ENCODE measurements around the gene BTN3A1. TPM values are rescaled to one million over a fixed set of nuclear protein-coding genes. Genes with fewer than 3 reads are reported as not detected.
A peak's percentile ranks its signal among the peaks of the same experiment; 100 is the strongest.
"Not testable (repeated sequence)": the region's sequence is repeated elsewhere in the genome, so short reads cannot be mapped to it uniquely, and the experiment has no call there.

Gene BTN3A1
- 10 to 100 TPM; 26.7 to 59.2 (median 28.0) TPM for polyA plus RNA-seq (ENCODE audit: insufficient read length in 4 of 4)

- DNase-seq (ENCODE audit: low read depth in 4 of 4, low spot score in 3 of 4), result peak; percentile 50 to 79 (median 72)
Observed at GRCh38 chr6:26401987-26402658, at the start of gene BTN3A1. Gene BTN3A1, plus strand, starts transcription at chr6:26402275. Its CDS starts 3,289 bp downstream, at chr6:26405564.

GRCh38 chr6:26352315-26352714 lies 49.8 kb upstream of the BTN3A1 start:
- no peak for DNase-seq (ENCODE audit: low read depth in 4 of 4, low spot score in 3 of 4)

GRCh38 chr6:26354162-26354561 lies 47.9 kb upstream of the BTN3A1 start:
- no peak for DNase-seq (ENCODE audit: low read depth in 4 of 4, low spot score in 3 of 4)

- DNase-seq (ENCODE audit: low read depth in 4 of 4, low spot score in 3 of 4), result no peak
Observed at GRCh38 chr6:26355366-26355765, 46.7 kb upstream of the BTN3A1 start.

- DNase-seq (ENCODE audit: low read depth in 4 of 4, low spot score in 3 of 4), result not testable (repeated sequence)
Observed at GRCh38 chr6:26357543-26357942, 44.5 kb upstream of the BTN3A1 start.

GRCh38 chr6:26358511-26358981 lies 43.5 kb upstream of the BTN3A1 start:
- no peak for DNase-seq (ENCODE audit: low read depth in 4 of 4, low spot score in 3 of 4)

GRCh38 chr6:26359765-26360164 lies 42.3 kb upstream of the BTN3A1 start:
- DNase-seq (ENCODE audit: low read depth in 4 of 4, low spot score in 3 of 4), result no peak

- no peak for DNase-seq (ENCODE audit: low read depth in 4 of 4, low spot score in 3 of 4)
Observed at GRCh38 chr6:26360451-26361416, 41.3 kb upstream of the BTN3A1 start.

- no peak for DNase-seq (ENCODE audit: low read depth in 4 of 4, low spot score in 3 of 4)
Observed at GRCh38 chr6:26361544-26361943, 40.5 kb upstream of the BTN3A1 start.

- no peak for DNase-seq (ENCODE audit: low read depth in 4 of 4, low spot score in 3 of 4)
Observed at GRCh38 chr6:26362093-26362835, 39.8 kb upstream of the BTN3A1 start.

GRCh38 chr6:26362836-26363220 lies 39.2 kb upstream of the BTN3A1 start:
- no peak for DNase-seq (ENCODE audit: low read depth in 4 of 4, low spot score in 3 of 4)

GRCh38 chr6:26363882-26364701 lies 38.0 kb upstream of the BTN3A1 start:
- no peak for DNase-seq (ENCODE audit: low read depth in 4 of 4, low spot score in 3 of 4)

GRCh38 chr6:26365633-26365995 lies 36.5 kb upstream of the BTN3A1 start:
- no peak for DNase-seq (ENCODE audit: low read depth in 4 of 4, low spot score in 3 of 4)

- DNase-seq (ENCODE audit: low read depth in 4 of 4, low spot score in 3 of 4), result no peak
Observed at GRCh38 chr6:26366504-26366903, 35.6 kb upstream of the BTN3A1 start.

GRCh38 chr6:26367114-26367513 lies 35.0 kb upstream of the BTN3A1 start:
- DNase-seq (ENCODE audit: low read depth in 4 of 4, low spot score in 3 of 4), result no peak

- DNase-seq (ENCODE audit: low read depth in 4 of 4, low spot score in 3 of 4), result not testable (repeated sequence)
Observed at GRCh38 chr6:26371813-26372212, 30.3 kb upstream of the BTN3A1 start.

- DNase-seq (ENCODE audit: low read depth in 4 of 4, low spot score in 3 of 4), result no peak
Observed at GRCh38 chr6:26372308-26373144, 29.5 kb upstream of the BTN3A1 start.

- DNase-seq (ENCODE audit: low read depth in 4 of 4, low spot score in 3 of 4), result no peak
Observed at GRCh38 chr6:26375270-26375669, 26.8 kb upstream of the BTN3A1 start.

- DNase-seq (ENCODE audit: low read depth in 4 of 4, low spot score in 3 of 4), result no peak
Observed at GRCh38 chr6:26377719-26378118, 24.4 kb upstream of the BTN3A1 start.
